Measurements from ENCODE around the gene CX3CL1. TPM values are rescaled to one million over a fixed set of nuclear protein-coding genes. Genes with fewer than 3 reads are reported as not detected.

The CX3CL1 gene
- total RNA-seq, 1 donor from 2014 or later = 9.6 TPM

GRCh38 chr16:57358086-57358420 is 14.2 kb upstream of the CX3CL1 start:
- Histone ChIP-seq H3K9ac (ENCODE audit: low read length) (no peak overlapping the region), H3K4me2 (ENCODE audit: low read length) (no peak overlapping the region), H3K79me2 (ENCODE audit: insufficient read depth, low read length) (no peaks in the 10 kb centered on the region), H3K9me3 (ENCODE audit: insufficient read depth, low read depth, low read length) (no peaks in the 10 kb centered on the region), H3K4me1 (ENCODE audit: insufficient read depth, low read length) (no peaks in the 10 kb centered on the region), H3K27ac (ENCODE audit: low read depth, low read length) (no peak overlapping the region), H3K36me3 (ENCODE audit: insufficient read depth, low read length) (no peaks in the 10 kb centered on the region), H2AFZ (ENCODE audit: low read depth, low read length) (no peak overlapping the region), H4K20me1 (ENCODE audit: insufficient read depth, low read length) (no peaks in the 10 kb centered on the region), H3K4me3 (ENCODE audit: insufficient read depth, low read depth, low read length) (no peak overlapping the region), H3K27me3 (ENCODE audit: insufficient read depth, low read length) (peaks cover 7% of the 10 kb centered on the region)
- FAIRE-seq (no peak), DNase-seq (ENCODE audit: low read depth) (no peak)
- Mint-ChIP-seq H3K36me3 (ENCODE audit: low read depth, unreplicated experiment) (no peaks in the 10 kb centered on the region), H3K9me3 (ENCODE audit: unreplicated experiment) (peaks cover 2% of the 10 kb centered on the region), H3K27me3 (ENCODE audit: low read depth, unreplicated experiment) (peaks cover 34% of the 10 kb centered on the region), H3K4me1 (ENCODE audit: low read depth, unreplicated experiment) (no peaks in the 10 kb centered on the region), H3K4me3 (ENCODE audit: unreplicated experiment) (no peak overlapping the region), H3K27ac (ENCODE audit: unreplicated experiment) (no peak overlapping the region)
- TF ChIP-seq CTCF (IDR thresholded peaks at IDR 0.05; ENCODE audit: insufficient read depth, low read depth, low read length) (no peak), EZH2 (IDR thresholded peaks at IDR 0.05; ENCODE audit: insufficient read depth, low read length) (no peak)

DNA sequence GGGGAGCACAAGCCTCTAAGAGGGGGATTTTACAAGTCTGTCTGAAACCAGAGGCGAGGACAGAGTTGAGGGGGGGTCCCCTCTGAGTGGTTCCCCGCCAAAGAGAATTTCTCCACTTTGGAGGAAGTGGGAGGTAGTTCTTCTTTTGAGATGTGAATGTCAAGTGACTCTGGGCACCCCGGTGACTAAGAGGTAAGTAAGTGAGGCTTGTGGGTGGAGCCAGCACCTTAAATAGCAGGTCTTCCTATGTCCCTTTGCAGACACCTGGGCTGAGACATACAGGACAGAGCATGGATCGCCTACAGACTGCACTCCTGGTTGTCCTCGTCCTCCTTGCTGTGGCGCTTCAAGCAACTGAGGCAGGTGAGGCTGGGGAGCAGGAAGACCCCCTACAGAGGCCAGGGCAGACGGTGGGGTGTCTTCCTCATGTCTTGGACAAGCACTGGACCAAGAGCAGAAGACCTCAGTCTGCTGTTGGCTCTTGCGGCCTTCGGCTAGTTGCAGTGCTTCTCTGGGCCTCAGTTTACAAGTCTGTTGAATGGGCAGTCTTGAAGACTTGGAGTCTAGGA is 13.7 kb upstream of the CX3CL1 start, which contains the start of gene CCL22:
Gene CCL22 (plus strand): TSS at position 257 of the 569 bp plus-strand sequence. CDS start 34 bp downstream, at position 291.
- TF ChIP-seq EZH2 (IDR thresholded peaks at IDR 0.05; ENCODE audit: insufficient read depth, low read length) = no peak
- no peak for TF ChIP-seq CTCF (IDR thresholded peaks at IDR 0.05; ENCODE audit: insufficient read depth, low read depth, low read length)
- Histone ChIP-seq H2AFZ (ENCODE audit: low read depth, low read length) (no peak within 1 kb of the TSS), H3K9ac (ENCODE audit: low read length) (no peak within 1 kb of the TSS), H3K4me1 (ENCODE audit: insufficient read depth, low read length) (no peaks in the 10 kb centered on the region), H3K27me3 (ENCODE audit: insufficient read depth, low read length) (peaks cover 10% of the 10 kb centered on the region), H3K4me2 (ENCODE audit: low read length) (no peak within 1 kb of the TSS), H3K4me3 (ENCODE audit: insufficient read depth, low read depth, low read length) (no peak within 1 kb of the TSS), H3K79me2 (ENCODE audit: insufficient read depth, low read length) (no peaks in the 10 kb centered on the region), H4K20me1 (ENCODE audit: insufficient read depth, low read length) (no peaks in the 10 kb centered on the region), H3K27ac (ENCODE audit: low read depth, low read length) (no peak within 1 kb of the TSS), H3K9me3 (ENCODE audit: insufficient read depth, low read depth, low read length) (no peaks in the 10 kb centered on the region), H3K36me3 (ENCODE audit: insufficient read depth, low read length) (no peaks in the 10 kb centered on the region)
- no peak within 1 kb of the TSS for H3K27ac Mint-ChIP-seq (ENCODE audit: unreplicated experiment)
- DNase-seq (ENCODE audit: low read depth) (no peak), FAIRE-seq (no peak)
- H3K4me1 Mint-ChIP-seq (ENCODE audit: low read depth, unreplicated experiment) = no peaks in the 10 kb centered on the region
- H3K4me3 Mint-ChIP-seq (ENCODE audit: unreplicated experiment) = no peak within 1 kb of the TSS
- peaks cover 2% of the 10 kb centered on the region for H3K9me3 Mint-ChIP-seq (ENCODE audit: unreplicated experiment)
- H3K36me3 Mint-ChIP-seq (ENCODE audit: low read depth, unreplicated experiment) = no peaks in the 10 kb centered on the region
- H3K27me3 Mint-ChIP-seq (ENCODE audit: low read depth, unreplicated experiment) = peaks cover 37% of the 10 kb centered on the region

DNA sequence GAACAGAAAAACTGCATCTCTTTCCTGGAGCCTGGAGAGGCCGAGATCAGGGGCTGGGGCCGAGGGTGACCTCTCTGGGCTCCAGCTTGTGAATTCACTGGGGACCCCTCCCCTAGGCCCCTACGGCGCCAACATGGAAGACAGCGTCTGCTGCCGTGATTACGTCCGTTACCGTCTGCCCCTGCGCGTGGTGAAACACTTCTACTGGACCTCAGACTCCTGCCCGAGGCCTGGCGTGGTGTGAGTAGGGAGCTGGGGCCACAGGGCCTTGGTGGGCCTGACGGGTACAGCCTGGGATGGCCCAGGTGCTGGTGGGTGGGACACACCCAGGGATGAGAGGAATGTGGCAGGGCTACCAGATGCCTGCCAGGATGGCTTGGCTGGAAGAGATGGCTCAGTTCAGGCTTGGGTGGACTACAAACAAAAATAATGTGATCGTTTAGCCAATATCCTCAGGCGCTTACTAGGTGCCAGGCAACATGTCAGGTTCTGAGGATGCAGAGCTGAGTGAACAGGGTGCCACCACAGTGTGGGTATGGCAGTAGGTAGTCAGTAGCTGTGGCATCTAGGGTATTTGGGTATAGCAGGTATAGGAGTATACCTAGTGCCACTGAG is 11.9 kb upstream of the CX3CL1 start:
- Mint-ChIP-seq H3K9me3 (ENCODE audit: unreplicated experiment) (peaks cover 2% of the 10 kb centered on the region), H3K4me3 (ENCODE audit: unreplicated experiment) (no peak overlapping the region), H3K27me3 (ENCODE audit: low read depth, unreplicated experiment) (peaks cover 40% of the 10 kb centered on the region), H3K27ac (ENCODE audit: unreplicated experiment) (no peak overlapping the region), H3K36me3 (ENCODE audit: low read depth, unreplicated experiment) (no peaks in the 10 kb centered on the region), H3K4me1 (ENCODE audit: low read depth, unreplicated experiment) (no peaks in the 10 kb centered on the region)
- no peak overlapping the region for H3K4me2 ChIP-seq (ENCODE audit: low read length)
- H3K36me3 ChIP-seq (ENCODE audit: insufficient read depth, low read length) = no peaks in the 10 kb centered on the region
- H3K27ac ChIP-seq (ENCODE audit: low read depth, low read length) = no peak overlapping the region
- peaks cover 13% of the 10 kb centered on the region for H3K27me3 ChIP-seq (ENCODE audit: insufficient read depth, low read length)
- no peak overlapping the region for H3K4me3 ChIP-seq (ENCODE audit: insufficient read depth, low read depth, low read length)
- no peaks in the 10 kb centered on the region for H4K20me1 ChIP-seq (ENCODE audit: insufficient read depth, low read length)
- DNase-seq (ENCODE audit: low read depth) = no peak
- H3K79me2 ChIP-seq (ENCODE audit: insufficient read depth, low read length) = no peaks in the 10 kb centered on the region
- no peak overlapping the region for H3K9ac ChIP-seq (ENCODE audit: low read length)
- H3K4me1 ChIP-seq (ENCODE audit: insufficient read depth, low read length) = no peaks in the 10 kb centered on the region
- FAIRE-seq = no peak
- TF ChIP-seq EZH2 (IDR thresholded peaks at IDR 0.05; ENCODE audit: insufficient read depth, low read length) (no peak), CTCF (IDR thresholded peaks at IDR 0.05; ENCODE audit: insufficient read depth, low read depth, low read length) (no peak)
- H2AFZ ChIP-seq (ENCODE audit: low read depth, low read length) = no peak overlapping the region
- no peaks in the 10 kb centered on the region for H3K9me3 ChIP-seq (ENCODE audit: insufficient read depth, low read depth, low read length)
